OCI-LY3 (cell line): ENCODE measurements around the gene SNORC.

Source experiments
- CTCF ChIP-seq: fragments of 200-600, 300-600 bp; sonication (generic); IDR thresholded peaks from 2 replicates; pipeline ENCODE4 v1.5.1; 2014; ENCODE audit warnings: antibody characterized with exemption, low read length, low read depth
- EZH2phosphoT487 ChIP-seq: fragments of 200-600 bp; shearing (Covaris generic); IDR thresholded peaks from 2 replicates; pipeline ENCODE4 v1.6.1; 2018; ENCODE audit warnings: antibody characterized with exemption, mixed run types, low read depth

DNA sequence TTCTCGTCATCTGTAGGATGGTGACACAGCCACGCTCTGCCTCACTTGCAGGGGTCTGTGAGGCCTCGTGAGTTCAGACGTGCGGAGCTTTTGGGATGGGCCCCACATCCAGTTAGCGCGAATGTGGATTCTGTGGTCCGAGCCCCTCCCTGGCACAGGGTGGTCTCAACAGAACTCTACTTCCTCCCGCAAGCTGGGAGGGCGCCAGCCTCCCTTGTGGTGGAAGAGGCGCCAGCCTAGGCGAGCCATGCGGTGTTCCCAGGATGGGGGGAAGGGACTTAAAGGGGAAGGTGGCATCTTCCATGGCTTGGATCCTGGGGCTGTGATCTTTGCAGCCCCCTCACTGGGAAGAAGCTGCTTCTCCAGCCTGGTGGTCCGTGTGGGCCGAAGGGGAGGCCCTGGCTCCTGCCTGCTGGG, 1.4 kb downstream of the SNORC start:
- TF ChIP-seq CTCF (no peak), EZH2phosphoT487 (no peak)
